ENCODE measurements around the gene INPP1.
"Not testable (repeated sequence)": the region's sequence is repeated elsewhere in the genome, so short reads cannot be mapped to it uniquely, and the experiment has no call there.

- TF ChIP-seq CTCF (optimal IDR thresholded peaks at IDR 0.05 in 1 of 3, IDR thresholded peaks at IDR 0.05 in 1 of 3, conservative IDR thresholded peaks at IDR 0.05 in 1 of 3; ENCODE audit: extremely low read depth in 1 of 3, insufficient read depth in 2 of 3, low read length in 3 of 3); EZH2 (IDR thresholded peaks at IDR 0.05; ENCODE audit: low read length): not testable (repeated sequence)
Observed at GRCh38 chr2:190297880-190298279, 45.5 kb upstream of the INPP1 start.
